Measurements from ENCODE around the gene SCAF4.

DNA sequence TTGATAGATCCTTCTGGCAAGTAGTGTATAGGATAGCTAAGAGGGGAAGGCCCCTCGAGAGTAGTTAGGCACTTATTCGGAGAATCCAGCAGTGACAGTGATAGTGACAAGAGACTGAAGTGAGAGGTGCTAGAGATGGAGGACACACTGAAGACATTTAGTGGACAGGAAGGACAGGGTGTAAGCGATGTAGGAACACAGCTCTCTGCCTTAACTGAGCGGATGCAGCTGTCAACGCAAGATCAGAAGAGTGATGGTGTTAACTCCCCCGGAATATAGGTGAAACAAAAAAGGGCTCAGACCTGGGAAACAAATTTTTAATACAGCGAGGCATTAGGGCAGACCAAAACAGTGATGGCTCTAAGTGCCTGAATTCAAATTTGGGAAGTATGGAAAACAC is 56.6 kb downstream of the SCAF4 start:
- TF ChIP-seq, protein P1, sequence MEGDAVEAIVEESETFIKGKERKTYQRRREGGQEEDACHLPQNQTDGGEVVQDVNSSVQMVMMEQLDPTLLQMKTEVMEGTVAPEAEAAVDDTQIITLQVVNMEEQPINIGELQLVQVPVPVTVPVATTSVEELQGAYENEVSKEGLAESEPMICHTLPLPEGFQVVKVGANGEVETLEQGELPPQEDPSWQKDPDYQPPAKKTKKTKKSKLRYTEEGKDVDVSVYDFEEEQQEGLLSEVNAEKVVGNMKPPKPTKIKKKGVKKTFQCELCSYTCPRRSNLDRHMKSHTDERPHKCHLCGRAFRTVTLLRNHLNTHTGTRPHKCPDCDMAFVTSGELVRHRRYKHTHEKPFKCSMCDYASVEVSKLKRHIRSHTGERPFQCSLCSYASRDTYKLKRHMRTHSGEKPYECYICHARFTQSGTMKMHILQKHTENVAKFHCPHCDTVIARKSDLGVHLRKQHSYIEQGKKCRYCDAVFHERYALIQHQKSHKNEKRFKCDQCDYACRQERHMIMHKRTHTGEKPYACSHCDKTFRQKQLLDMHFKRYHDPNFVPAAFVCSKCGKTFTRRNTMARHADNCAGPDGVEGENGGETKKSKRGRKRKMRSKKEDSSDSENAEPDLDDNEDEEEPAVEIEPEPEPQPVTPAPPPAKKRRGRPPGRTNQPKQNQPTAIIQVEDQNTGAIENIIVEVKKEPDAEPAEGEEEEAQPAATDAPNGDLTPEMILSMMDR (conservative IDR thresholded peaks at IDR 0.05 in 1 of 2, IDR thresholded peaks at IDR 0.05 in 1 of 2; ENCODE audit: extremely low read depth in 1 of 2, insufficient read depth in 1 of 2, low read depth in 1 of 2, low read length in 2 of 2) = no peak
- TF ChIP-seq EZH2 (IDR thresholded peaks at IDR 0.05; ENCODE audit: borderline replicate concordance, low read length) = no peak
